Endometrial microvascular endothelial cells (primary cell): ENCODE results near the gene CHST3. TPM values are rescaled to one million over a fixed set of nuclear protein-coding genes. Genes with fewer than 3 reads are reported as not detected.

Experiments
- in situ Hi-C: cut with HindIII; loops from 2 replicates; pipeline ENCODE4 v1.10.0; 2017; ENCODE audit warnings: low sequenced_read_pairs, low pct_unique_long_range_greater_than_20kb; ENCODE audit errors: inconsistent ontology term
- total RNA-seq: library from RNA; depleted of rRNA; stranded (reverse); fragments of >200 nt; gene quantifications from one replicate; pipeline ENCODE4 v1.2.3, GENCODE V29; 2015; ENCODE audit errors: inconsistent ontology term

Gene CHST3
- total RNA-seq, 1 donor from 2014 or later: 6.8 TPM

- in situ Hi-C loops: no loop called here
Measured at GRCh38 chr10:72062382-72062781, 98.2 kb downstream of the CHST3 start.

Other genes starting within 250 kb of the CHST3 start
- not detected for gene C10orf105, start 244.6 kb upstream of the CHST3 start, total RNA-seq
- gene VSIR, start 190.9 kb upstream of the CHST3 start, total RNA-seq: 30.2 TPM
- gene PSAP, start 113.1 kb upstream of the CHST3 start, total RNA-seq: 727 TPM
- gene SPOCK2, start 124.2 kb downstream of the CHST3 start, total RNA-seq: 7.1 TPM